Measurements from ENCODE around the gene ZNF687.

ZNF687 gene, protein sequence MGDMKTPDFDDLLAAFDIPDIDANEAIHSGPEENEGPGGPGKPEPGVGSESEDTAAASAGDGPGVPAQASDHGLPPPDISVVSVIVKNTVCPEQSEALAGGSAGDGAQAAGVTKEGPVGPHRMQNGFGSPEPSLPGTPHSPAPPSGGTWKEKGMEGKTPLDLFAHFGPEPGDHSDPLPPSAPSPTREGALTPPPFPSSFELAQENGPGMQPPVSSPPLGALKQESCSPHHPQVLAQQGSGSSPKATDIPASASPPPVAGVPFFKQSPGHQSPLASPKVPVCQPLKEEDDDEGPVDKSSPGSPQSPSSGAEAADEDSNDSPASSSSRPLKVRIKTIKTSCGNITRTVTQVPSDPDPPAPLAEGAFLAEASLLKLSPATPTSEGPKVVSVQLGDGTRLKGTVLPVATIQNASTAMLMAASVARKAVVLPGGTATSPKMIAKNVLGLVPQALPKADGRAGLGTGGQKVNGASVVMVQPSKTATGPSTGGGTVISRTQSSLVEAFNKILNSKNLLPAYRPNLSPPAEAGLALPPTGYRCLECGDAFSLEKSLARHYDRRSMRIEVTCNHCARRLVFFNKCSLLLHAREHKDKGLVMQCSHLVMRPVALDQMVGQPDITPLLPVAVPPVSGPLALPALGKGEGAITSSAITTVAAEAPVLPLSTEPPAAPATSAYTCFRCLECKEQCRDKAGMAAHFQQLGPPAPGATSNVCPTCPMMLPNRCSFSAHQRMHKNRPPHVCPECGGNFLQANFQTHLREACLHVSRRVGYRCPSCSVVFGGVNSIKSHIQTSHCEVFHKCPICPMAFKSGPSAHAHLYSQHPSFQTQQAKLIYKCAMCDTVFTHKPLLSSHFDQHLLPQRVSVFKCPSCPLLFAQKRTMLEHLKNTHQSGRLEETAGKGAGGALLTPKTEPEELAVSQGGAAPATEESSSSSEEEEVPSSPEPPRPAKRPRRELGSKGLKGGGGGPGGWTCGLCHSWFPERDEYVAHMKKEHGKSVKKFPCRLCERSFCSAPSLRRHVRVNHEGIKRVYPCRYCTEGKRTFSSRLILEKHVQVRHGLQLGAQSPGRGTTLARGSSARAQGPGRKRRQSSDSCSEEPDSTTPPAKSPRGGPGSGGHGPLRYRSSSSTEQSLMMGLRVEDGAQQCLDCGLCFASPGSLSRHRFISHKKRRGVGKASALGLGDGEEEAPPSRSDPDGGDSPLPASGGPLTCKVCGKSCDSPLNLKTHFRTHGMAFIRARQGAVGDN

DNA sequence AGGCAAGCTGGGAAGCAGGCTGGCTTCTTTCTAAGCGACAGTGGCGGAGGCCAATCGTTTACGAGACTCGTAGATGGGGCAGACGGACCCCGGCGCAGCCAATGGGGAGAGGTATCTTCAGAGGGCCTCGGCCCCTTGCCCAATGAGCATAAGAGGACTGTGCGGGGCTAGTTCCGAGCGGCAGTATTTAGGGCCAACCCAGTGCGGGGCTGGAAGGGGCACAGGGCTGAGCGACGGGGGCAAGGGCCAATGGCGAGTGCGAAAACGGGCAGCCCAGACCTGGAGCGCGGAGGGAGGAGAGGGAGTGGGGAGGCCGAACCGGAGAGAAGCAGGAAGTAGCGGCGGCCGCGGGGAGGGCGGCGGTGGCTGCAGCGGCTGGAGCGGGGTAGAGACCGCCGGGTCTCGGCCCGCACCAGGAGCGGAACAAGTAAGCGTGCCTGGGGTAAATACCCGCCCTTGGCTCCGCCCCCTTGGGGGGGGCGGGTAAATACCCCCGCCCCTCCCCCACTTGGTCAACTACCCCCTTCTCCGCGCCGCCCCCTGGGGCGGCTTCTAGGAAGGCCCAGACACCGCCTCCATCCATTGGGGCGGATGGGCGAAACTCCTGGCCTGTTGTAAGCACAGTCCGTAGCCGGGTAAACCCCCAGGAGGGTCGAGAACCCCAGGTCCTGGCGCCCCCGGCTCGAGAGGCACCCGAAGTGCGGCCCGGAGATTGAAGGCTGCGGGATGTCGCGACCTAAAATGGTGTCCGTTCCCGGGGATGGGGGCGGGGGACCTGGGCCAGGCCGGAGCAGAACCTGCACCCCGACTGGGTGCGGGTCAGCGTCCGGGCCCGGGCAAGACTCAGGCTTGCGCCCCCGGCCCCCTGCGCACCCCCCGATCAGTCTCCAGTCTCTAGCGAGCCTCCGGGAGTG is at the start of gene ZNF687:
TSS of gene ZNF687 (plus strand) at position 331 of the 914 bp plus-strand sequence. CDS start 3,993 bp downstream, outside the sequence.
- DNase-seq (ENCODE audit: low read depth in 2 of 3, low spot score in 1 of 3) = peak; percentile 96 to 99 (median 98)

GRCh38 chr1:151235235-151235634 is 46.9 kb upstream of the ZNF687 start:
- DNase-seq (ENCODE audit: low read depth in 2 of 3, low spot score in 1 of 3) = no peak

DNA sequence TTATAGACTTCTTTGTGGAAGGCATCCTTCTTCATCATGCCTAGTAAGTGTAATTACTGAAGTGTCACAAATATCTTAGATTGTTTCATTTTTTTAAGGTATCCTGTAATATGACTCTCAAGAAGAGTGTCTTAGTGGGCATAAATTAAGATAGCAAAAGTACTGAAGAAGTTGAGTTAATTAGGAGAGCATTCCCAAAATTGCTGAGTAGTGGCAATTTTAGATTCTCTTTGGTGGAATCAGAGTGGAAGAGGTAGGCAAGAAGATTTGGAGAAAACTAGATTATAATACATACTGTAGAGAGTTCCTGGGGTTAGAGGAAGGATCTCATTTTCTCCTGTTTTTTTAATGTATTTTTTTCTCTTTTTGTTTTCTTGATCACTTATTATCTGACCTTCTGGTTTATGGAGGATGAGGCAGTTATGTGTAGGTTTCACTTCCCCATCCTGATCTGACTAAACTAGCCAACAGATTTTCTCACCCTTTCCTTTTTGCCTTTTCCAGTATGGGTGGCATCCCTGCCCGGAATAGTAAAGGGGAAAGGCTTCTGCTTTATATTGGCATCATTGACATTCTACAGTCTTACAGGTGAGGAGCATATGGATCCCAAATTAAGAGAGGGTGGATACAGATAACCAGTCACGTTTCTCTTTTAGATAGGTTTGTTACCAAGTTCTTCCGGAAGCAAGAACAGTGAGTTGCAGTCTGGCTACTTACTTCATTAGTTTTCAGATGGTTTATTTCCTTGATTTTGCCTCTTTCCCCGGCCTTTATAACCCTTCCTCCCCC is 44.2 kb upstream of the ZNF687 start:
- DNase-seq (ENCODE audit: low read depth in 2 of 3, low spot score in 1 of 3) = no peak

GRCh38 chr1:151238467-151238739 is 43.7 kb upstream of the ZNF687 start:
- no peak for DNase-seq (ENCODE audit: low read depth in 2 of 3, low spot score in 1 of 3)

GRCh38 chr1:151242442-151242841 is 39.7 kb upstream of the ZNF687 start:
- no peak for DNase-seq (ENCODE audit: low read depth in 2 of 3, low spot score in 1 of 3)

DNA sequence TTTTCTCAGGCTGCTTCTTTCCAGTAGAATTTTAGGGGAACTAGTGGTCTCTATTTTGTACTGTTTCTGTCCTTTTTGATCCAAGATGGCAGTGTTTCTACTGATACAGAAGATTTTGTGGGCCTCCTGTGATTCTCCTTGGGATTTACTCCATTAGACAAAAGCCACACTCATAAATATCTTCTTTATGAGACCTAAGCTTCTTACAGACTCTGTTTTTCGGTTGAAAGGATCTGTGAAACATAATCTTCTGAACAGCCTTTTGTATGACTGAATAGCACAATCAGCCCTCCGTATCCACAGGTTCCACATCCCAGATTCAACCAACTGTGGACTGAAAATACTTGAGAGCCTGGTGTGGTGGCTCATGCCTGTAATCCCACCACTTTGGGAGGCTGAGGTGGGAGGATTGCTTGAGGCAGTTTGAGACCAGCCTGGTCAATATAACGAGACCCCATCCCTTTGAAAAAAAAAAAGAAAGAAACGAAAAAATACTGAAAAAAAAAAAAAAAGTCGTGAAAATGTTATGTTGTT is 38.3 kb upstream of the ZNF687 start:
- no peak for DNase-seq (ENCODE audit: low read depth in 2 of 3, low spot score in 1 of 3)

DNA sequence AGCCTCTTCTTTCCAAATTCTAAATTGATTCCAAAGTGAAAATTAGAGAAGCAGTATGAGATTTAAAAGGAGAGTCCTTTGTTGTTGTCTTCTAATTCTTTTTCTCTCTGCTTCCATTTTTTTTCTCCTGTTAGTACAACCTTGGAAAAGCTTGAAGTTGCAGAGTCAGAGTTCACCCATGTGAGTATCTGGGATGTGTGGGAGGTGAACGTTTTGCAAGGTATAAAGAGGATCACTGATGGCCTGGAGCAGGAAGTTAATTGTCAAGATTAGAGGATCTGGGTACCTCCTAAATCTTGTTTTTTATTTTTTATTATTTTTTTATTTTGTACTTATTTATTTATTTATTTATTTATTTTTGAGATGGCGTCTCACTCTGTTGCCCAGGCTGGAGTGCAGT is 35.3 kb upstream of the ZNF687 start:
- no peak for DNase-seq (ENCODE audit: low read depth in 2 of 3, low spot score in 1 of 3)

DNA sequence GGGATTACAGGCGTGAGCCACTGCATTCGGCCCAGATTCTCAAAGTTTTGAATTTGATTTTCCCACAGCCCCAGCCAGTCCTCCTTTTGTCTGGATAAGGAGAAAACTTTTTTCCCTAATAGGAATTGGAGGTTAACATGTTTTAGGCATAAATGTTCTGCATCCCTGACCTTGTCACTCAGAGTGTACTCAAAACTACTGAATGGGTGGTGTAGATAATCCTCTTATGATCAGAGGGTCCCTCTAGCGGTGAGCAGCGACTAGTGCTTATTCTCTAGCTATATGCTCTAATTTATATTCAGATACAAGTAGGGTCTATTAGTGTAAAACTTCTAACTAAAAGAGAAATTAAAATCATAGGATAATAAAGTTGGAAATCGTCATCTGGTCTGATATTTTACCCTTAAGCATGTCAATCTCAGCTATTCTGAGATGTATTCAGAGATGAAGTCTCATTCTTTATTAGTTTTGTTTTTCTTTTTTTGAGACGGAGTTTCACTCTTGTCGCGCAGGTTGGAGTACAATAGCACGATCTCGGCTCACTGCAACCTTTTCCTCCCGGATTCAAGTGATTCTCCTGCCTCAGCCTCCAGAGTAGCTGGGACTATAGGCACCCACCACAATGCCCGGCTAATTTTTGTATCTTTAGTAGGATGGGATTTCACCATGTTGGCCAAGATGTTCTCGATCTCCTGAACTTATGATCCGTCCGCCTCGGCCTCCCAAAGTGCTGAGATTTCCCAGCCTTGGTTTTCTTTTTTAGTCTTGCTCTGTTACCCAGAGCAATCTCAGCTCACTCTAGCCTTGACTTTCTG is 30.2 kb upstream of the ZNF687 start:
- DNase-seq (ENCODE audit: low read depth in 2 of 3, low spot score in 1 of 3) = peak; percentile 41 to 69 (median 50)

- DNase-seq (ENCODE audit: low read depth in 2 of 3, low spot score in 1 of 3) = peak; percentile 88 to 91 (median 90)
These were observed 27.6 kb upstream of the ZNF687 start, which contains the start of gene PSMD4 for GRCh38 chr1:151254217-151255213. Gene PSMD4, plus strand, starts transcription at chr1:151254734. Its CDS starts 49 bp downstream, at chr1:151254783.

DNA sequence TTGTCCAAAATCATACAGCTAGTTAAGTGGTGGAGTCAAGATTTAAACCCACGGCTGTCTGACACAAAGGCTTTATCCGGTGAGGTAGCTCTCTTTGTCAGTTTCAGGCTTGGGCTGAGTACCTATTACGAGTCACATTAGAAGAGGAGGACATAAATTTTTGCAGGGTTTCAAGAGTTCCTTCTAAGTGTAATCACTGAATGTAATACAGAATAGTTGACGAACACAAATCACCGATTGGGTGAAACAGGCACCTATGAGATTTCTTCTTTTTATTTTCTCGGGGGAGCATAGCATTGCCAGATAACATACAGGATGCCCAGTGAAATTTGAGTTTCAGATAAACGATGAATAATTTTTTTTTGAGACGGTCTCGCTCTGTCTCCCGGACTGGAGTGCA is 26.7 kb upstream of the ZNF687 start:
- no peak for DNase-seq (ENCODE audit: low read depth in 2 of 3, low spot score in 1 of 3)

DNA sequence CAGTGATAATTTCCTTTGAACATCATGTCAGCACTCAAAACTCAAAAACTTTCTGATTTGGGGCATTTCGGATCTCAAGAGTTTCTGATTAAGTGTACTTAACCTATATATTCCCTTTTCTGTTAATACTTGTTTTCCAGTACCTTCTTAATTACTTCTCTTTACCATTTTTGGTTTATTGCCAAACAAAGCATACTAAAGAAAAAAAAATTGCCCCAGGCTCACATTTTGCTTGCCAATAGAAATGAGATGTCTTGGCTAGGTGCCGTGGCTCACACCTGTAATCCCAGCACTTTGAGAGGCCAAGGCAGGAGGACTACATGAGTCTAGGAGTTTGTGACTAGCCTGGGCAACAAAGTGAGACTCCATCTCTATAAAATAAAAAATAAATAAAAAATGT is 22.7 kb upstream of the ZNF687 start:
- DNase-seq (ENCODE audit: low read depth in 2 of 3, low spot score in 1 of 3) = no peak

- no peak for DNase-seq (ENCODE audit: low read depth in 2 of 3, low spot score in 1 of 3)
These were observed 16.5 kb upstream of the ZNF687 start for GRCh38 chr1:151265446-151266236.

DNA sequence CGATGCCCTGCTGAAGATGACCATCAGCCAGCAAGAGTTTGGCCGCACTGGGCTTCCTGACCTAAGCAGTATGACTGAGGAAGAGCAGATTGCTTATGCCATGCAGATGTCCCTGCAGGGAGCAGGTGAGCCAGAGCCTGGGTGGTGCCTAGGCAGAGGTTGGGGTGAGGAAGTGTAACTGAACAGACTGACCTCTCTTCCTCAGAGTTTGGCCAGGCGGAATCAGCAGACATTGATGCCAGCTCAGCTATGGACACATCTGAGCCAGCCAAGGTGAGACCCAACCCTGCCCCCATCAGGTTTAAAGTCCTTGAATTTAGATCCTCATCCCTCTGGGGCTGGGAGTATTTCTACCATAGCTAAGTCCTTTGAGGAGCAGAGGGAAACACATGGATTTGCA is 15.8 kb upstream of the ZNF687 start:
- DNase-seq (ENCODE audit: low read depth in 2 of 3, low spot score in 1 of 3) = no peak

- DNase-seq (ENCODE audit: low read depth in 2 of 3, low spot score in 1 of 3) = no peak
These were observed 15.3 kb upstream of the ZNF687 start for GRCh38 chr1:151266821-151267220.

GRCh38 chr1:151267760-151268159 is 14.3 kb upstream of the ZNF687 start:
- no peak for DNase-seq (ENCODE audit: low read depth in 2 of 3, low spot score in 1 of 3)

GRCh38 chr1:151273924-151274466 is 8.1 kb upstream of the ZNF687 start:
- no peak for DNase-seq (ENCODE audit: low read depth in 2 of 3, low spot score in 1 of 3)

Data from stimulated activated CD4-positive, alpha-beta T cell treated with anti-CD3 and anti-CD28 coated beads, Interleukin-12 subunit alpha, Interleukin-12 subunit beta, amount 100 ng/mL, for 48 hours (primary cell).